Activated CD8-positive, alpha-beta memory T cell treated with anti-CD3 and anti-CD28 coated beads, Interleukin-2, amount 50 U/mL, for 48 hours (primary cell): ENCODE data around the gene GALNT2.
A peak's percentile ranks its signal among the peaks of the same experiment; 100 is the strongest.

Experiments
- DNase-seq: peaks from one replicate; pipeline ENCODE4 v3.0.0-alpha.2; 2020

GALNT2 gene

DNA sequence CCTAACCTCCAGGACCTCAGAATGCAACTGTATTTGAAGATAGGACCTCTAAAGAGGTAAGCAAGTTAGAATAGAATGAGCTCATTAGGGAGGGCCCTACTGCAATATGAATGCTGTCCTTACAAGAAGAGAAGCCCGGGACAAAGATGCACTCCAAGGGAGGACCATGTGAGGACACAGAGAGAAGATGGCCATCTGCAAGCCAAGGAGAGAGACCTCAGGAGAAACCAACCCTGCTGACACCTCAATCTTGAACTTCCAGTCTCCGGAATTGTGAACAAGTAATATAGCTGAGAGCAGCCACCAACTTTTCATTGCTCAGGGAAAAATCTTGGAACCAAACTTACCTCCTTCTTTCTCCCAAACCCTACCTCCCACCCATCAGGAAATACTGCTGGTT is 15.0 kb upstream of the GALNT2 start:
- DNase-seq, result no peak

DNA sequence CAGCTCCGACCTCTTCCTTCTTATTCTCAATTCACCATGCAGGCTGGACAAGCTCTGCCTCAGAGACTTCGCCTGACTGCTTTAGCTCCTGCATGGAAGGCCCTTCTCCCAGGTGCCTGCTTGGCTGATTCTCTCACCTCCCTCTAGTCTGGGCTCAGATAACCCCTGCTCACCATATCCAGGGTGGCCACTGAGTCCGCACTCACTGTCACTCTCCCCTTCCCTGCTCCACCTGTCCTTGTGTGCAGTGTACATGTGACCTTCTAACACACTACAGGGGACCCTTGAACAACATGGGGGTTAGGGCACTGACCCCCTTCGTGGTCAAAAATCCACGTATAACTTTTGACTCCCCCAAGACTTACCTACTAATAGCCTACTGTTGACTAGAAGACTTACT is 14.4 kb upstream of the GALNT2 start:
- no peak for DNase-seq

DNA sequence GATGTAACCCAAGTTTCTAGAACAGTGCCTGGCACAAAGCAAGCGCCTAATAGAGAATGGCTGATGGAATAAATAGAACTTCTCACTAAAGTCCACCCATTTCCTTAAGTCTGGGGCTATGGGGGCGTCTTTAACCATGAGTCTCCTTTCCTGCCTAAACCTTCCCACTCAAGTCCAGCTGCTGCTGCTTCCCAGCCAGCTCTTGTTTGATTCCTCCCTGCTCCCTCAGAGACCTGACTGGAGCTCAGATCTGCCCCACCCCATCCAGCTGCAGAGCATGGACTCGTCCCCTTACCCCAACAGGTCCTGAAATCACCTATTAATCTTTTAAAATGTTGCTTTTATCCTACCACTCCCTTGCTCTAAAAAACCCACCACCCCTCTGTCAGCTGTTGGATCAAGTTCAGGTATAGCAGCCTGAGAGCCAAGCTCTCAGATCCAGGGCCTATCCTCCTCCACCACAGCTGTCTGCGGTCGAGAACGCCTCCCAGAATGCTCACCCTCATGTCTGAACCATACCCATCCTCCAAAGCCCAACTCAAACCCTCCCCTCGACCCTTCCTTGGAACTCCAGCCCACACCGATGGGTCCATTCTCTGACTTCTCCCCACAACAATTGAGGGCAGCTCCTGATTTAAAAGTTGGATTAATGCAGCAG is 12.8 kb upstream of the GALNT2 start:
- no peak for DNase-seq

DNA sequence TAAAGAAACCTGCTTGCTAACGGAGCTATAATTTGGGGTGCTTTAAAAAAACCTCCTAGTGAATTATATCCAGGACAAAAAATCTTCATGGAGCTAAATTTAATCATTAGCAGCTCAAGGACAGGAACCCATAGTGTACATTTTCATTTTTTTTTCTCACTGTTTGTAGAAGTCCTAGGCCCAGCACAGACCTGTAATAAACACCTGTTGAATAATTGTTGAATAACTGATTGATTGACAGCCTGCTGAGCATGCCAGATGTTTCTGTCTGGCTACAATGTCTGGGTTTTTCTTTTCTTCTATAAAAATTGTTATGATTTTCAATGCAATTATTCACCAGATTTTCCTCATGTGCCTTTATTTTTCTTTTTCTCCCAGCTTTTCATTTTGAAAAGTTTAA is 10.9 kb upstream of the GALNT2 start:
- DNase-seq, result no peak

DNA sequence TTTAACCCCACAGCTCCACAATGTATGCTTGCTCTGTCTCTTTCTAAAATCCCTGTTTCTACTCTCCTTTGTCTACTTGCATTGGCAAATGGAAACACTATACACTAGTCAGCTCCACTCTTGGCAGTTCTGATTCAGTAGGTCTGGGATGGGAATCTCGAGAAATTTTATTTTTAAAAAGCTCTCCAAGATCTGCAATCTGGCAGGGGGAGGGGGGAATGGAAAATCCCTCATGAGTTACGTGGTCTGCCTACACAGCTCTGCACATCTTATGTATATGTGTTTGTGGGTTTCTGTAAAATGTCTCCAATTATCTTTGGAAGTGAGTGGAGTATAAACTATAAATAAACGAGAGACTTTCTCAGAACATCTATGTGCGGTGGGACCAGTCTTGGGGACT is 9.9 kb upstream of the GALNT2 start:
- DNase-seq, result no peak

DNA sequence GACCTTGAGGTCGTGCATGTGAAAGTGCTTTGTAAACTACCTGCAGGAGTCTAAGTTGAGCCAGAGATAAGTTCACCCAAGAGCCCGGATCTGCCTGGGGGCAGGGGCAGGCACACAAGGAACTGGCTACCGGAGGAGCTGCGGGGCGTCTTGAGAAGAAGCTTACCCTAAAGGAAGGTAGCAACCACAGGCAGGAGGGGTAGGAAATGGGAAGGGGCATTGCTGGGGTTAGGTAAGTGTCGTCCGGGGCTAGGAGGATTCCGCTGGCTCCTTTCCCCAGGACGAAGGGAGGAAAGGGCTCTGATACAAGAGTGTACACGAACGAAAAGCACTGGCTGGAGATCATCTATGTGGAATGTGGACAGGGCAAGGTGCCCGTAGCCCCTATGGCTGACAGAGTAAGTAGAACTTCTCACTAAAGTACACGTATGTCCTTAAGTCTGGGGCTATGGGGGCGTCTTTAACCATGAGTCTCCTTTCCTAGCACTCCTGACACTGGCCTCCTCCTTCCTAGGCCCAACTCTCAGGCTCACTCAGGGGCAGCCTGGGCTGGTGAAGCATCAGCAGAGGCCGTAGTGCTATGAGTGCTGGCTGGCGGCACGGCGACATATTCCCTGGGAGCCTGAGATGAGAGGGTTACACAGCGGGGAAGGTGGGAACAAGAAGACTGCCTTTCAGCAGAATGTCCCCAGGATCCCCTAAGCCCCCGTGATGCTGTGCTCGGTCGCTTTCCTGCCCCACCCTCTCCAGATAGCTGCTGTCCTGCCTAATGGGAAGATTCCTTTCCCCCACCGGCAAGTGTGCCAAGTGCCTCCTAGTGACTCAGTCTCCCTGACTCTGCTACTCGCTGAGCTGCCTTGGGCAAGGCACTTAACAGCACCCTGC is 9.1 kb upstream of the GALNT2 start:
- DNase-seq, result no peak

DNA sequence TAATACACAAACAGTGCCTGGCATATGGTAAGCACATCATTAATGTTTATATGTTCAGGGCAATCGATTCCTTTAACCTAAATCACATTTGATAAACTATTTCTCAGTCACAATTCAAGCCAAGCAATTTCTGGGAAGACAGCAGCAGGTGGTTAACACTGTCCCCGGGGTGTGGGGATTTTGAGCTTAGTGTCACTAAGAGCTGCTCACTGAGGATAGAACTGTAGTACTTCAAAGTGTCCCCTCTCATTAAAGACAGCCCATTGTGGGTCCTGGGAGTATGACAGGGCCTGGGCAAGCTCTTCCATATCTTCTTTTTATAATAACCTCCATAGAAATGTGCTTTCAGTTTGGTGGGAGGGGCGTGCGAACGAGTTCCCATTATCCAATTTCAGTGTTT is 8.4 kb upstream of the GALNT2 start:
- DNase-seq, result no peak

DNA sequence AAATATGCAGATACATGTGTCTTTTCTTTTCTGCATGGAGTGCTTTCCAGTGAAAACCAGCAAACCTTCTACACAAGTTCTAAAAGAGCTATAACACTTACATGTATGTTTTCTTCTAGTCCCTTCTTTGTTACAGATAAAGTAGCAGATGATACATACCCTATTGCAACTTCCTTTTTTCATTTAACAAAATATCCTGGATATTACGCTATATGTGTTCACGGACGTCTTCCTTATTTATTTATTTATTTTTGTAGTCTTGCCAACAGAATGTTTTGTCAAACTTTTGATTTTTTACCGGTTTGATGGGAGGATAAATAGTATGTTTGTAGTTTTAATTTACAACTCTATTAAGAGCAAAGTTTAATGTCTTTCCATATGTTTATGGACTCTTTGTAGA is 5.2 kb upstream of the GALNT2 start:
- DNase-seq, result no peak

DNA sequence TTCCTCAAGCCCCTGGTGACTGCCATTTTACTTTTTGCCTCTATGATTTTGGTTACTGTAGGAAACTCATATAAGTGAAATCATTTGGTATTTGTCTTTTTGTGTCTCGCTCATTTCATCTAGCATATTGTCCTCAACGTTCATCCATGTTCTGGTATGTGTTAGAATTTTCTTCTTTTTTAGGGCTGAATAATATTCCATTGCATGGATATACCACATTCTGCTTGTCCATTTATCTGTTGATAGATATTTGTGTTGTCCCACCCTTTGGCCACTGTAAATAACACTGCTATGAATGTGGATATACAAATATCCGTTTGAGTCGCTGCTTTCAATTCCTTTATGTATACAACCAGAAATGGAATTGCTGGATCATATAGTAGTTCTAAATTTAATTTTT is 4.5 kb upstream of the GALNT2 start:
- DNase-seq, result no peak

DNA sequence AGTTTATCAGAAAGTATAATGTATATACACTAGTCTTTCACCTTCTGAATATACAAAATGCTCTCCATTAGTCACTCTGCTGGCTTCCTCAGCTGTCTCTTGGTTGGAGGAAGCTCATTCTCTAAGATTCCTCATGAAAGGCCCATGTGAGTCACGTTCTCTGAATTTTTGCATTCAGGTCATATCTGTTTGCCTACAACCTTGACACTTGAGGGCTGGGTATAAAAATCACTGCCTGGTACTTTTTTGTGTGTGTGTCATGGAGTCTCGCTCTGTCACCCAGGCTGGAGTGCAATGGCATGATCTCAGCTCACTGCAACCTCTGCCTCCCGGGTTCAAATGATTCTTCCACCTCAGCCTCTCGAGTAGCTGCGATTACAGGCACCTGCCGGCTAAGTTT is 2.8 kb upstream of the GALNT2 start:
- no peak for DNase-seq

DNA sequence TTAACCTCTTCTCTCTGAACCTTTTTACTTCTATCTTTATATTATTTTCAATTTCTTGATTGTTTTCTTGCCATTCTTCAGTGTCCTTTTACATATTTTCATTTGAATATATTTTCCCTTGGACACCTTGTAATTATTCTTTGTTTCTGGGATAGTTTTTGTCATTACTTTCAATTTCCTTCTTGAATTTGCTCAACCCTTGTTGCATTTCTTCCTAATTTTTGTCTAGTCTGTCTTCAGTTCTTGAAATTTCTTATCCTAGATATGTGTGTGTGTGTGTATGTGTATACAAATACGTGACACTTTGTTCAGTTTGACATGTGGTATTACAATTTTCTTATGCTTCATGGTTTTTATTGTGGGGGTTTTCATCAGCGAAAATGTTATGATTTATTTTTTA is 1.9 kb upstream of the GALNT2 start:
- no peak for DNase-seq

DNA sequence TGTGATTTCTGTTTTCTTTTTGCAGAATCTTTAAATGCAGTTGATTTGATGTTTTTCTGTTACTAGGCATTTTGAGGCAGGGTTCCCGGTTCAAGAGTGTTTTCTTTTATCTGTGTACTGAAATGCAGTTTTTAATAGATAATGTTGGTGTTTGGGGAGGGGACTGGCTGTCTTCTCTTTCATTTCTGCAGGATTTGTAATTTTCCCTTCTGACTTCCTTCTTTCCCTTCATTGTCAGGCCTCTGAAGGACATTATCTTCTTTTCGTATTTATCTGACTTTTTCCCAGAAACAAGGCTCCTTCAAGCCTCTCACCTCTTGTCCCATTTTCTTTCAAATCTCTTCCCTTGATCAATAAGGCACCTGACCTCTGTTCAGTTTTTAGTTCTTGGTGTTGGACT is 1.5 kb upstream of the GALNT2 start:
- no peak for DNase-seq

DNA sequence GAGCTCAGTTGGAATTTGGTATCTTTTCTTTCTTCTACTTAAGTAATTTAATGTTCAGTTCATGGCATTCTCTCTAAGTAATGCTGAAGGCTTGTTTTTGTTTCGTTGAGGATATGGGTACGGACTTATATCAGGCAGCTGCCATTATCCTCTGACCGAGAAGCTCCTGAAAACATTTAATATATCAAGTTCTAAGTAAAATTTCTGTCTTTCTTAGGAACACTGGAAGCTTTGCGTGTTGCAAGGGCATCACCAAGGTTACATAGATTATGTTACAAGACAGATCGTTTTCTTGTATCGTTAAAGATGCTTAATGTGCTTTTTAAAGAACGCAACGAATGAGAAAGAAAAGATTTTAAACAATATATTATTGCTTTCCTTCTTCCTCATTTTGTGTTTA is 1.0 kb upstream of the GALNT2 start:
- no peak for DNase-seq

DNA sequence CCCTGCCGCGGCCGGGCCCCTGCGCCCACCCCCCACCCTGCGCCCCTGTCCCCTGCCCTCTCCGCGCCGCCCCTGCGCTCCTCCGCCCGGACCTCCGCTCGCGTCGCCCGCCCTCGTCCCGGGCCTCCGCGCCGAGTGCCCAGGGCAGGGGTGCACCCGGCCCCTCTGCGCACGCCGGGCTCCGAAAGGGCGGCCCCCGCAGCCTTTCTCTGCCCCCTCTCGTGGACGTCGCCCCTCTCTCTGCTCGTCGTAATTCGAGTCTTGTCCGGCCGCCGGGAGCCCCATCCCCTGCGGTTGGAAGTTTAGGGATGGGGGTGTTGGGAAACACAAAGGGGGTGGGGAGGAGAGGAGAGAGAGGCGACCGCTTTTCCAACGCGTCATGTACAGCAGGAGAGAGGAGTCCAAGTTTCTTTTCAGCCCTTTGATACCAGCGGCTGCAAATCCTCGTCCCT is 407 bp downstream of the GALNT2 start:
- peak; percentile 68 for DNase-seq

DNA sequence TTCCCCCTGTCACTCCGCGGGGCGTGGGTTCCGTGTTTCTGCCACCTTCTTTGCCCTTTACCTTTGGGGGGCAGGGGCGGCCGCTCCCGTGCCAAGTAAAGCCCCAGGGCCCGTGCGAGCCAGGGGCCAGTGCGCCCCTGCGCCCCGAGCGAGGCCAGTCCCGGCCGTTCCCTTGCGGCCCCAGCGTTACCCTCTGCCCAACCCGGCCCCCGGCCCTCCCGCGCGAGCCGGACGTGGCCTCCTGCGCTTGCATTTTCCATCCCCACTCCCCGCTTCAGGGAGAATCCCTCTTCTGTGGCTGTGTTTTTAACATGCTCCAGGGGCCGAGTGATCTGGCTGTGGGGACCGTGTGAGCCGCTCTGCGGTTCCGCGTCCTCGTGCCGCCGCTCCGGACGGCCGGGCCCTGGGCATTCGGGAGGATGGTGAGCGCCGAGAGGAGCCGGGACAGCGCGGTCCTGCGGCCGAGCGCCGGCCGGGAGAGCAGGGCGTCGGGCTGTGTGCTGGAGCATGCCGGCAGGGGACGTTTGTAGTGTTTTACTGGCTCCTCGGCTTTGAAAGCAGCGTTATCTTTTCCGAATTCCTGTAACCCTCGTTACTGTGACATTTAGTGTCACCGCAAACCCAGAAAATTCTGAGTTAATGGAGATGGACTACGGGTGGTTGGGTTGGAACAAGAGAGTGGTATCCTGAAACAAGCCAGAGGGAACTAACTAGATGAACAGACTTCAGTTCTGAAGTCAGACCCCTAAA is 1.0 kb downstream of the GALNT2 start:
- DNase-seq, result peak; percentile 71

DNA sequence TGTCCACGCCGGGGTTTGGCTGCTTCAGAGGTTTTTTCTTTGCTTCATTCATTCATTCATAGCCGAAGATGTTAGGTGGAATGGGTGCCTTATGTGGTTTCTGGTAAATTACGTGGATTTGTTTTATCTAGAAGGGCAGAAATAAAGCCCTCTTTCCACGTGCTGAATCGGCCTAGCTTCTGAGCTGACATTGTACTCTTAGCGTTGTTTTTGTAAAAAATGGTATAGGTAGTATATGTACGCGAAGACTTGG is 1.5 kb downstream of the GALNT2 start:
- peak; percentile 50 for DNase-seq

DNA sequence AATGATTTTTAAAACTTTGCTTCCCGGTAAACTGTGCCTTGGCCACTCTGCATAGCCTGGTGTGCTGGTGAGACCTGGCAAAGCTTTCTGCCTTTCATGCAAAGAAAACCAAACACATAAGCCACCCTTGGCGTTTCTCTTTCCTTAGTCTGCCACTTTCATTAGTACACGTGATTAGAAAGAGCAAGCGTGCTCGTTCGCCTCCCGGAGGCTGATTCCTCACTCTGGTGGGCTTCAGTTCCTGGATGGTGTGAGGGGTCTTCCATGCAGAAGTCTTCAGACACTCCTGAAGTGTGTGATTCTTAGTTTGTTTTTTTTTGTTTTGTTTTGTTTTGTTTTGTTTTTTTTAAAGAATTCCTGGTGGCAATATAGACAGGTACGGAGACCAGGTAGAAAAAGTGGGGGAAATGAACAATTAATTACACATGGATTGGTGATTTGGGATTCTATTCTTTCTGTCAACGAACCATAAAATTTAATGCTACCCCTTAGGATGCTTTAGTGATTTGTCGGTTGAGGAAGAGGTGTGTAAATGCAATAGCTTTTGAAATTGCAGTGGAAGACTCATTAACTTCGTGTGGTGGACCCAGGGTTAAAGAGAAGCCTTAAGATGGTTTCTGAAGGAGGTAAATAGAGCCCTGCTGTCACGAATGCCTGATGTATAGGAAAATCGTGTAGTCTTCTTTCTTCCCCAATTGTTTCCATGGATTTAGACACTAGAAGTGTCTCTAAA is 2.1 kb downstream of the GALNT2 start:
- peak; percentile 52 for DNase-seq

DNA sequence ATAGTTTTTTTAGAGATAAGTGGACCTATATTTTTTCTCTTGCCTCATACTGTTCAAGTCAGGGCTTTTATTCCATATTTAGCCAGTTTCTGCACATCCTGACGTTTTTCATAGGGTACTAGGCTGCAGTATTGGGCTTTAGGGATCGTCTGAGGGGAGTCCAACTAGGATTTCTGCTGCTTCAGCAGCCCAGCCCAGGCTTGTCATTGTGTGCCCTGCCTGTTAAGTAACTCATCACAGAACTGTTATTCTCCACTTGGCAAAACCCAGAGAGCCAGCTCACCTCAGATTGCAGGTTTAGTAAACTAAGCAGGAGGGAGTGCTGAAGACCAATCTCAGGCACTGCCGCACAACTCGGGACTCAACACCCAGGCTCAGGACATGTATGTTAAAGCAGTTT is 2.8 kb downstream of the GALNT2 start:
- peak; percentile 52 for DNase-seq

DNA sequence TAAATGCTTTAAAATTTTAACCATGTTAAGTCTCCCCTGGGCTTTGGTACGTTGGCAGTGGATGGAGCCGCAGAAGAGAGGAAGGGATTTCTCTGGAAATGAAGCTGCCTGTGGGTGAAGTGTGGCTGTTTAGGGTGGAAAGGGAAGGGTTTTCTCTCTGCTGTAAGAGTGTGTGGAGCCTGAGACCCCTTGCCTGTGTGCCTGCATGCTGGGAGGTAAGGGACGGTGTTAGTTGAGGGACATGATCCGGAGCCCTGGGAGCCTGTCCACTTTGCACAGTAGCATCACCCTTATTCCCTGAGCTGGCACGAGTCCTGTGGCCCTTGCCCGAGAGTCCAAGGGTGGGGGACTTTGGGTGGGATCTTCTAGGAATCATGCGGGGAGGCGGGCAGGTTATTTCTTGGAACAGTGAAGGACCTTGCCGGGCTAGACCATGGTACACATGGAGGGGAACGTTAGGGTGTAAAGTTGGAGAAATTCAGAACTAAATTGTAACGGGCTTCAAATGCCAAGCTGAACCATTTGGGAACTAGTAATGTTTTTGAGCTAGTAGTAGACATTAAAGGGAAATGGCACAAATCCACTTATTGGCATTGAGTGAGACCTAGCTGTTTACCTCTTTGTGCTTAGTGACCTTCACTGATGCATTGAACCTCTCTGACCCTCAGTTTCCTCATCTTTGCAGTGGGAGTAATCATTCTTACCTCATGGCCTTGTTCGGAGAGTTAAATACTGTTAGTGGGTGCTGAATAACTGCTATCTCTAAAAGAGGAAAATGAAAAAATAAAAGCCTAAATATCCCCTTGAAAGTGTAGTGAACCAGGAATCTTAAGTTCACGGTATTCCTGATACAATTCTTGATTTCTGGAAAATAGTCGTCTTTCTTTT is 3.5 kb downstream of the GALNT2 start:
- peak; percentile 39 for DNase-seq

DNA sequence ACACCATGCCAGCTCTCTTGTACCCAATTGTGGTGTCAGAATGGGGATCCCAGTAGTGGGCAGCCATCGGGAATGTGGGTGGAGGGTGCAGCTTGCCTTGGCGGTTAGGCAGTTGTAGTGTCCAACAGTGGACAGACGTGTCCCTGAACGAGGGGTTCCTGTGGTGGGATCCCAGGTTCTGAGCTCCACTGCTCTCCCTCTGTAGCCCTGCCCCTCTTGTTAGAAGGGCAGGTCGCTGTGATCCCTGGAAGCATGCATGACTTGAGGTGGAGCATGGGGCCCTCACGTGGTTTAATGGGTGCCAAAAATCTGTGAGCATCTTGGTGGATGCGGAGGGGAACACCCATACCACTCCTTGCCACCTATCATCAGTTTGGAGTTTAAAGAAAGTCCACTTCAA is 4.3 kb downstream of the GALNT2 start:
- DNase-seq, result peak; percentile 40

DNA sequence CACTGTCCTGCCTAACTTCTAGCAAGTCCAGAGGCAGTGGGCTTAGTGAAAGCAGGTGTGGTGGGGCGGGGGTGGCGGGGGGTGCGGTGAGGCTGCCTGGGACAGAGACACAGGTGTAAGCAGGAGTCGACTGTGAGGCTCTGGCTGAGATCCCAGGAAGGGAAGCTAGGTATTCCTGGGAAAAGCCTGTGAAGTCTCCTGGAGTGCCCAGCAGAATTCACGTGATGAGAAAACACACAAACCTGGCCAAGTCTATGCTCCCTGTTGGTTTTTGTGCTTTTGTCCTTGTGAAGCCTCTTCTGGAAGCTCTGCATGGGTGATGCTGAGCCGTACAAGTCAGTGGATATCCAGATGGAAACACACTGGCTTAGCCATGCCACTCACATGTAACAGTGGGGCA is 5.3 kb downstream of the GALNT2 start:
- no peak for DNase-seq

DNA sequence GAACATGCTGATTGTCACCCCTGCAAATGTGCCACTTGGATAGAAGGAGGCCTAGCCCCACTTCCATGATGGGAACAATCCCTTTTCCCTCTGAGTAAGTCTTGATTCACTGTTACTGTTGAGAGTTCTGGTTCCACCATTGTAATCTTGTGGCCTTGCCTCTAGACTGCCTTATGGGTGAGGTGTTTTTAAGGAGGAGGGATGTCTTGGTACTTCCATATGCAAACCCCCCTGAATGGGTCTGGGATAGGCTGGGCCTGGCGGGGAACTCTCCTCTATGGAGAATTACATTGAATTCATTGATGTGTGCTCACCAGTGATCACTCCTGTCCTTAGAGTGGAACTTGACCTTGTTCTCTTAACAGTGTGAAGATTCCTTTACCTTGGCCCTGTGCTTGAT is 5.8 kb downstream of the GALNT2 start:
- DNase-seq, result no peak
